Right lobe of liver (tissue), 6 donors: ENCODE data around the gene C2. TPM values are rescaled to one million over a fixed set of nuclear protein-coding genes. Genes with fewer than 3 reads are reported as not detected.
"Not testable (repeated sequence)": the region's sequence is repeated elsewhere in the genome, so short reads cannot be mapped to it uniquely, and the experiment has no call there.

ENCODE experiments used
- ATAC-seq, 4 donors: fragments of 200-7000 bp; cut with Tn5 transposase; one replicate each; pipeline ENCODE4 v1.9.1; 2020; ENCODE audit warnings: mild to moderate bottlenecking in 4 of 4, moderate library complexity in 4 of 4
- DNase-seq, 3 donors: peaks; one replicate each; pipeline ENCODE4 v3.0.0-alpha.2; 2020
- H3K27ac ChIP-seq, 3 donors: fragments of 200-600 bp; one replicate each; pipeline ENCODE4 v1.8.0; 2022
- H3K27me3 ChIP-seq, 2 donors: fragments of 200-600 bp; one replicate each; pipeline ENCODE4 v1.8.0; 2022
- H3K36me3 ChIP-seq, 4 donors: fragments of 200-600 bp; sonication (generic) in 1 of 4; one replicate each; pipeline versions ENCODE4 v1.5.1 to v1.8.0; 2017 to 2022; ENCODE audit warnings: control low read depth in 1 of 4
- H3K4me1 ChIP-seq, 4 donors: fragments of 200-600 bp; sonication (generic) in 1 of 4; one replicate each; pipeline versions ENCODE4 v1.5.1 to v1.8.0; 2017 to 2022; ENCODE audit warnings: control low read depth in 1 of 4
- H3K4me3 ChIP-seq, 3 donors: fragments of 200-600 bp; one replicate each; pipeline ENCODE4 v1.8.0; 2022
- H3K9me3 ChIP-seq, 4 donors: fragments of 200-600 bp; sonication (generic) in 1 of 4; one replicate each; pipeline versions ENCODE4 v1.5.1 to v1.8.0; 2017 to 2022; ENCODE audit warnings: control low read depth in 1 of 4
- CTCF ChIP-seq, 4 donors: fragments of 200-600 bp in 3 of 4; fragments of 450-650 bp in 1 of 4; IDR thresholded peaks; one replicate each; pipeline versions ENCODE4 v1.5.1 to v1.8.0; 2016 to 2022; ENCODE audit warnings: antibody characterized with exemption in 4 of 4, mild to moderate bottlenecking in 2 of 4
- POLR2A ChIP-seq: fragments of 450-650 bp; IDR thresholded peaks from one replicate; pipeline ENCODE4 v1.6.1; 2017; ENCODE audit warnings: antibody characterized with exemption, mild to moderate bottlenecking
- WGBS: methylation state at CpG from one replicate; pipeline ENCODE4 v1.1.6; 2018; ENCODE audit warnings: low coverage, low lambda C conversion rate; ENCODE audit not compliant: insufficient coverage; ENCODE audit errors: missing lambda C conversion rate; 5-methylcytosine and 5-hydroxymethylcytosine counted together
- intact Hi-C, 2 donors: fragments of 100-400 bp; cut with DNase I; formaldehyde crosslinking; loops; one replicate each; pipeline versions ENCODE4 v1.11.2 to v1.14.1; 2022
- total RNA-seq, 6 experiments: library from RNA; depleted of rRNA in 2 of 6; stranded (reverse); fragments of >200 nt in 2 of 6; fragmentation: NEBNext Ultra II Directional in 3 of 6; extraction: Animal tissue kit (Norgen Biotek cat#: 25700) in 3 of 6; gene quantifications; one replicate each; pipeline versions ENCODE4 v1.1.0 to v1.2.4, GENCODE V29; 2016 to 2023
- donor health status: DM: no; HTN: yes; CAD: no.
- donor health status: DM: no; HTN: no; CAD: no.
- donor health status: DM: no; HTN: no; CAD: no.
- donor health status: DM: no; HTN: yes; CAD: no.
- donor health status: DM: no; HTN: yes; CAD: no.

C2 gene
- total RNA-seq, 6 experiments from 2014 or later: 309 to 739 (median 533) TPM

- DNase-seq (no peak), ATAC-seq (no peak)
- no peaks in the 10 kb centered on the region for H3K36me3 ChIP-seq
- no peaks in the 10 kb centered on the region for H3K9me3 ChIP-seq
- no peak overlapping the region for H3K27ac ChIP-seq
- 78% methylated on average over 3 of the region's 3 CpGs for WGBS
- no peak overlapping the region for H3K4me3 ChIP-seq
- H3K4me1 ChIP-seq: peaks cover 0 to 10% (median 4%) of the 10 kb centered on the region in 4 donors
- intact Hi-C loops: loop anchor here in 1 of 2 donors (10.0 kb wide), 1 partner anchor 51 kb away; the partner anchor contains the start of genes NELFE and SKIC2
- no peaks in the 10 kb centered on the region for H3K27me3 ChIP-seq
- TF ChIP-seq CTCF (IDR thresholded peaks at IDR 0.05): no peak
- no peak for TF ChIP-seq POLR2A
Observed at GRCh38 chr6:31903957-31904356, 23.6 kb upstream of the C2 start.

- no peak for DNase-seq
- H3K9me3 ChIP-seq: no peaks in the 10 kb centered on the region
- H3K36me3 ChIP-seq: no peaks in the 10 kb centered on the region
- H3K27me3 ChIP-seq: no peaks in the 10 kb centered on the region
- ATAC-seq: no peak
- TF ChIP-seq POLR2A (no peak), CTCF (IDR thresholded peaks at IDR 0.05) (no peak)
- no peak overlapping the region for H3K27ac ChIP-seq
- intact Hi-C loops: loop anchor here in 1 of 2 donors (10.0 kb wide), 1 partner anchor 50 kb away; the partner anchor contains the start of genes NELFE and SKIC2
- H3K4me3 ChIP-seq: no peak overlapping the region
- WGBS: 80% methylated on average over 1 of the region's 1 CpG
- H3K4me1 ChIP-seq: peaks cover 0 to 9% (median 4%) of the 10 kb centered on the region in 4 donors
Observed at GRCh38 chr6:31905041-31905440, 22.5 kb upstream of the C2 start.

GRCh38 chr6:31906122-31906521, 21.4 kb upstream of the C2 start:
- intact Hi-C loops: loop anchor here in 1 of 2 donors (10.0 kb wide), 1 partner anchor 49 kb away; the partner anchor contains the start of genes NELFE and SKIC2
- ATAC-seq: no peak
- no peak for DNase-seq
- WGBS: 62% methylated on average over 3 of the region's 4 CpGs
- Histone ChIP-seq H3K27ac (no peak overlapping the region), H3K4me1 (peaks cover 0 to 8% (median 3%) of the 10 kb centered on the region in 4 donors), H3K36me3 (no peaks in the 10 kb centered on the region), H3K4me3 (no peak overlapping the region), H3K9me3 (no peaks in the 10 kb centered on the region), H3K27me3 (no peaks in the 10 kb centered on the region)
- TF ChIP-seq POLR2A (no peak), CTCF (IDR thresholded peaks at IDR 0.05) (no peak)

GRCh38 chr6:31906727-31907126, 20.8 kb upstream of the C2 start:
- WGBS: 65% methylated on average over 8 of the region's 8 CpGs
- intact Hi-C loops: loop anchor here in 1 of 2 donors (10.0 kb wide), 1 partner anchor 48 kb away; the partner anchor contains the start of genes NELFE and SKIC2

GRCh38 chr6:31907158-31907813, 20.2 kb upstream of the C2 start:
- intact Hi-C loops: loop anchor here in 1 of 2 donors (10.0 kb wide), 1 partner anchor 48 kb away; the partner anchor contains the start of genes NELFE and SKIC2
- H3K36me3 ChIP-seq: no peaks in the 10 kb centered on the region
- ATAC-seq (peak; percentile 72 to 81 (median 78)), DNase-seq (no peak)
- H3K27ac ChIP-seq: no peak overlapping the region
- WGBS: 23% methylated on average over 7 of the region's 7 CpGs
- no peaks in the 10 kb centered on the region for H3K27me3 ChIP-seq
- H3K9me3 ChIP-seq: no peaks in the 10 kb centered on the region
- no peak overlapping the region for H3K4me3 ChIP-seq
- H3K4me1 ChIP-seq: peaks cover 0 to 8% (median 2%) of the 10 kb centered on the region in 4 donors
- TF ChIP-seq POLR2A (no peak), CTCF (IDR thresholded peaks at IDR 0.05) (no peak)

More at GRCh38 chr6:31906727-31907126, 20.8 kb upstream of the C2 start:
- H3K4me3 ChIP-seq, H3K27me3 ChIP-seq, H3K36me3 ChIP-seq, H3K9me3 ChIP-seq, DNase-seq, H3K4me1 ChIP-seq, ATAC-seq, H3K27ac ChIP-seq: not testable (repeated sequence)

- ATAC-seq, H3K36me3 ChIP-seq, H3K27me3 ChIP-seq, H3K4me1 ChIP-seq, DNase-seq, H3K4me3 ChIP-seq, H3K27ac ChIP-seq, H3K9me3 ChIP-seq: not testable (repeated sequence)
- 89% methylated on average over 5 of the region's 5 CpGs for WGBS
- intact Hi-C loops: loop anchor here in 1 of 2 donors (10.0 kb wide), 1 partner anchor 47 kb away; the partner anchor contains the start of genes NELFE and SKIC2
Observed at GRCh38 chr6:31908255-31908654, 19.3 kb upstream of the C2 start.
